Measurements from ENCODE around the gene FOSB. TPM values are rescaled to one million over a fixed set of nuclear protein-coding genes. Genes with fewer than 3 reads are reported as not detected.
"Not testable (repeated sequence)": the region's sequence is repeated elsewhere in the genome, so short reads cannot be mapped to it uniquely, and the experiment has no call there.

FOSB gene
- total and polyA plus RNA-seq, 11 donors: 0.23 to 107 (median 1.1) TPM

DNA sequence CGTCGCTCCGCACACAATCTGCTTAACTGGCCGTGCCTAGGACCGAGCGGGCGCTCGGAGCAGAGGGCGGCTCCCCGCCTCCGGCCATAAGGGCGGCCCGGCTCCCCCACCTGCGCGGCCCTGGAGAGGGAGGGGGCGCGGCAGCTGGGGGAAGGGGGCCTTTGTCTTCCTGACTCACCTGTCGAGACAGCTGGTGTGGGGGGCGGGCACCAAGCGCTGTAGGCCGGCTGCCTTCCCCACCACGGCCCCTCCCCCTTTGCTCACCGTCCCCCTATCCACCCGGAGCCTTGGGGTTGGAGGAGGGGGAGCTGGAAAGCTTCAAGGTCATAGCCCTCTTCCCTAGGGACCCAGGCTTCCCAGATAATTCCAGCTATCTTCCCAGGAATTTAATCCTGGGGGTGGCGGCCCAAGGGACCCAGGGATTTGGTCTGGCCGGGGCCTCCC, 40.6 kb downstream of the FOSB start:
- H3K27ac ChIP-seq: peak overlapping the region; percentile 84 to 99 (median 96)
- TF ChIP-seq POLR2A (IDR thresholded peaks at IDR 0.05): no peak
- TF ChIP-seq, protein P1, sequence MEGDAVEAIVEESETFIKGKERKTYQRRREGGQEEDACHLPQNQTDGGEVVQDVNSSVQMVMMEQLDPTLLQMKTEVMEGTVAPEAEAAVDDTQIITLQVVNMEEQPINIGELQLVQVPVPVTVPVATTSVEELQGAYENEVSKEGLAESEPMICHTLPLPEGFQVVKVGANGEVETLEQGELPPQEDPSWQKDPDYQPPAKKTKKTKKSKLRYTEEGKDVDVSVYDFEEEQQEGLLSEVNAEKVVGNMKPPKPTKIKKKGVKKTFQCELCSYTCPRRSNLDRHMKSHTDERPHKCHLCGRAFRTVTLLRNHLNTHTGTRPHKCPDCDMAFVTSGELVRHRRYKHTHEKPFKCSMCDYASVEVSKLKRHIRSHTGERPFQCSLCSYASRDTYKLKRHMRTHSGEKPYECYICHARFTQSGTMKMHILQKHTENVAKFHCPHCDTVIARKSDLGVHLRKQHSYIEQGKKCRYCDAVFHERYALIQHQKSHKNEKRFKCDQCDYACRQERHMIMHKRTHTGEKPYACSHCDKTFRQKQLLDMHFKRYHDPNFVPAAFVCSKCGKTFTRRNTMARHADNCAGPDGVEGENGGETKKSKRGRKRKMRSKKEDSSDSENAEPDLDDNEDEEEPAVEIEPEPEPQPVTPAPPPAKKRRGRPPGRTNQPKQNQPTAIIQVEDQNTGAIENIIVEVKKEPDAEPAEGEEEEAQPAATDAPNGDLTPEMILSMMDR (IDR thresholded peaks at IDR 0.05): no peak
- peak overlapping the region; percentile 78 to 100 (median 96) for H3K4me3 ChIP-seq
- H3K9me3 ChIP-seq: no peaks in the 10 kb centered on the region
- H3K4me1 ChIP-seq: peaks cover 0 to 56% (median 23%) of the 10 kb centered on the region in 12 donors
- H3K36me3 ChIP-seq: peaks cover 0 to 21% (median 0%) of the 10 kb centered on the region in 9 donors
- ATAC-seq: peak in 3 of 4 donors; percentile 4 to 25 (median 7)
- 0 to 1% (median 1%) methylated on average over 15 to 26 of the region's 26 CpGs for WGBS, 4 donors
- intact Hi-C loops (cut with DNase I): loop anchor here in 3 of 10 donors (5.0 kb wide), 3 partner anchors 74 to 184 kb away; partner anchors contain the start of genes OPA3 (in 2 of the 3), QPCTL (in 1 of the 3) and SNRPD2 (in 1 of the 3)
- peak in 3 of 5 donors; percentile 68 to 74 (median 73) for DNase-seq
- no peaks in the 10 kb centered on the region for H3K27me3 ChIP-seq

DNA sequence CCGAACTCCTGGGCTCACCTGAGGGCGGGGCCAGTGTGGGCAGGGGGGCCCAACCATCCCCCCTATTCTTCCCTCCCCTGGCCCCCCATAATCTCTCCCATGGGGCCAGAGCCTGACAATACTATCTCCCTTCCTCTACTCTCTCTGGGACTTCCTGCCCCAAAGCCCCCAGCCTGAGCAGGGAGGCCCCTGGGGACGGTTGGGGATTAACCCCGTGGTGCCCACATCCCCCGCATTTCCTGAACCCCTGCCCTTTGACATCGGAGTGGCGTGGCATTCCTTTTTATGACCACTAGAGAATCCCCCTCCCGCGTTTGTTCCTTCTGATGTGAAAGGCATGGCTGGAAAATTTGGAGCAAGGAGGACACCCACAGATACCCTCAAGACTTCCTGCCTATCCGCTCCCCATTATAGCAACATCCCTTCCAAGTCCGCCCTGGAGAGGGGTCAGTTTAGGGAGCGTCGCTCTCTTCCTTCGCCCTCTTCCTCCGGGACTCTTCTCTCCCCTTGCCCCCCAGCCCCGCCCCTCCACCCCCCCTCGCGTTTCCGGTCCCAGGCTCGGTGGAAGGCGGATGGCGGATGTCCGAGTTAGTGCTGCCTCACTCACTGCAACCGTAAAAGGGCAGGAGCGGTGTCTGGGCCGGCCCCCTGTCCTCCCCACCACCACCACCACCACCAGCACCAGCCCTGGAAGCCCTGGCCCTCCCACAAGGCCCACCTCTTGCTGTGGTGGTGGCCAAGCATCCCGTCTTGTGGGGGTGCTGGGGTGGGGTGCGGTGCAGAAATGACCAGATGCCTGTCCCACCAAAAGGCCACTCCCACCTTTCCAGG, 41.3 kb downstream of the FOSB start:
- no peaks in the 10 kb centered on the region for H3K9me3 ChIP-seq
- intact Hi-C loops (cut with DNase I): loop anchor here in 3 of 10 donors (5.0 kb wide), 3 partner anchors 73 to 183 kb away; partner anchors contain the start of genes OPA3 (in 2 of the 3), QPCTL (in 1 of the 3) and SNRPD2 (in 1 of the 3)
- 1% methylated on average over 22 to 28 of the region's 28 CpGs for WGBS, 4 donors
- ATAC-seq (peak; percentile 27 to 77 (median 56)), DNase-seq (peak; percentile 83 to 90 (median 88))
- peaks cover 0 to 21% (median 0%) of the 10 kb centered on the region in 9 donors for H3K36me3 ChIP-seq
- peak overlapping the region; percentile 84 to 99 (median 96) for H3K27ac ChIP-seq
- no peak for TF ChIP-seq POLR2A (IDR thresholded peaks at IDR 0.05)
- TF ChIP-seq, protein P1 (IDR thresholded peaks at IDR 0.05): no peak
- peaks cover 0 to 63% (median 28%) of the 10 kb centered on the region in 12 donors for H3K4me1 ChIP-seq
- H3K4me3 ChIP-seq: peak overlapping the region; percentile 78 to 100 (median 96)
- no peaks in the 10 kb centered on the region for H3K27me3 ChIP-seq

DNA sequence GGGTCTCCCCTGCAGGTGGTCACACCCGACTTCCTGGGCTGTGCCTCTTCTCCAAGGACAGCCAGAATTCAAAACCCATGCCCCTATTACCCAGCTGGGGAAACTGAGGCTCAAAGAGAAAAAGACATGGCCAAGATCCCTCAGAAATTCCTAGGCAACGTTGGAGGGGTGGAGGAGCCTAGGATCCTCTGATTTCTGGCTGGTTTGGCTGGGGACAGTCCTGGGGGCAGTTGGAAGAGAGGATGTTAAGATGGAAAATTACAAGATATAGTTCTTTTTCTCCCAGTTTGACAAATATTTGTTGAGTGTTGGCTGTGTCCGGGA, 41.9 kb downstream of the FOSB start:
- no peak for ATAC-seq
- WGBS, 4 donors: 13 to 21% (median 20%) methylated on average over 3 of the region's 3 CpGs
- H3K4me3 ChIP-seq: peak overlapping the region; percentile 78 to 100 (median 96)
- peak in 1 of 5 donors; percentile 25 for DNase-seq
- no peaks in the 10 kb centered on the region for H3K9me3 ChIP-seq
- peak overlapping the region; percentile 84 to 99 (median 96) for H3K27ac ChIP-seq
- TF ChIP-seq, protein P1 (IDR thresholded peaks at IDR 0.05): no peak
- no peak for TF ChIP-seq POLR2A (IDR thresholded peaks at IDR 0.05)
- intact Hi-C loops (cut with DNase I): loop anchor here in 3 of 10 donors (5.0 kb wide), 3 partner anchors 73 to 183 kb away; partner anchors contain the start of genes OPA3 (in 2 of the 3), QPCTL (in 1 of the 3) and SNRPD2 (in 1 of the 3)
- H3K27me3 ChIP-seq: no peaks in the 10 kb centered on the region
- H3K4me1 ChIP-seq: peaks cover 5 to 68% (median 34%) of the 10 kb centered on the region in 12 donors
- H3K36me3 ChIP-seq: peaks cover 0 to 21% (median 0%) of the 10 kb centered on the region in 9 donors

DNA sequence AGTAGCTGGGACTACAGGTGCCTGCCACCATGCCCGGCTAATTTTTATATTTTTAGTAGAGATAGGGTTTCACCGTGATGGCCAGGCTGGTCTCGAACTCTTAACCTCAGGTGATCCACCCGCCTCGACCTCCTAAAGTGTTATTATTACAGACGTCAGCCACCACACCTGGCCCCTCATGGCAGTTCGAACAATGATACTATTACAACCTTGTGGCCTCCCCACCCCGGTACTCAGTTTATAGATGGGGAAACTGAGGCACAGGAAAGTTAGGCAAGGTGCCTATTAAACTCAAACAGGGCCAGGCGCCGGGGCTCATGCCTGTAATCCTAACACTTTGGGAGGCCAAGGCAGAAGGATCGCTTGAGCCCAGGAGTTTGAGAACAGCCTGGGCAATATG, 42.6 kb downstream of the FOSB start:
- 82 to 85% (median 83%) methylated on average over 10 to 11 of the region's 11 CpGs for WGBS, 4 donors
- H3K27ac ChIP-seq: peak overlapping the region in 10 of 12 donors; percentile 14 to 99 (median 94)
- peaks cover 9 to 70% (median 41%) of the 10 kb centered on the region in 12 donors for H3K4me1 ChIP-seq
- intact Hi-C loops (cut with DNase I); H3K9me3 ChIP-seq; H3K27me3 ChIP-seq; ATAC-seq: not testable (repeated sequence)
- H3K36me3 ChIP-seq: peaks cover 0 to 21% (median 0%) of the 10 kb centered on the region in 9 donors
- peak overlapping the region in 5 of 12 donors; percentile 78 to 100 (median 95) for H3K4me3 ChIP-seq
- DNase-seq: peak in 2 of 5 donors; percentile 11 to 35
